ENCODE measurements around the gene THAP10.

- no peak for TF ChIP-seq HDAC1 (IDR thresholded peaks at IDR 0.05)
- no peak for TF ChIP-seq CTCF (IDR thresholded peaks at IDR 0.05 in 2 of 3, conservative IDR thresholded peaks at IDR 0.05 in 1 of 3; ENCODE audit: insufficient read depth in 2 of 3, low read depth in 1 of 3, low read length in 3 of 3)
- no peak for TF ChIP-seq HNRNPK (IDR thresholded peaks at IDR 0.05; ENCODE audit: low read depth, low read length, poor library complexity, severe bottlenecking)
- TF ChIP-seq CBFB (CRISPR knock-in tag; IDR thresholded peaks at IDR 0.05), result no peak
- TF ChIP-seq ERF (CRISPR knock-in tag; IDR thresholded peaks at IDR 0.05), result no peak
- TF ChIP-seq E2F4 (CRISPR knock-in tag; IDR thresholded peaks at IDR 0.05; ENCODE audit: low read depth), result no peak
- no peak for TF ChIP-seq HMGXB4 (CRISPR knock-in tag; IDR thresholded peaks at IDR 0.05)
These were observed 32.2 kb downstream of the THAP10 start for GRCh38 chr15:70859998-70860397.

All from K562 (cell line).